Glutamatergic neuron (in vitro differentiated cells): ENCODE results near the gene MED12L. TPM values are rescaled to one million over a fixed set of nuclear protein-coding genes. Genes with fewer than 3 reads are reported as not detected.
"Not testable (repeated sequence)": the region's sequence is repeated elsewhere in the genome, so short reads cannot be mapped to it uniquely, and the experiment has no call there.

ENCODE experiments used
- DNase-seq: peaks from one replicate; pipeline ENCODE4 v3.0.0; 2022
- H3K27ac Mint-ChIP-seq: one replicate; pipeline ENCODE4 v1.8.0; 2020; ENCODE audit warnings: mild to moderate bottlenecking, mixed read lengths, inconsistent platforms; ENCODE audit not compliant: unreplicated experiment
- H3K27me3 Mint-ChIP-seq: one replicate; pipeline ENCODE4 v1.8.0; 2020; ENCODE audit warnings: mild to moderate bottlenecking, moderate library complexity, mixed read lengths, inconsistent platforms; ENCODE audit not compliant: unreplicated experiment
- H3K36me3 Mint-ChIP-seq: one replicate; pipeline ENCODE4 v1.8.0; 2020; ENCODE audit warnings: mild to moderate bottlenecking, mixed read lengths, inconsistent platforms; ENCODE audit not compliant: unreplicated experiment
- H3K4me1 Mint-ChIP-seq: one replicate; pipeline ENCODE4 v1.8.0; 2020; ENCODE audit warnings: mild to moderate bottlenecking, low read depth, mixed read lengths, inconsistent platforms; ENCODE audit not compliant: unreplicated experiment
- H3K4me3 Mint-ChIP-seq: one replicate; pipeline ENCODE4 v1.8.0; 2020; ENCODE audit warnings: mild to moderate bottlenecking, mixed read lengths, inconsistent platforms; ENCODE audit not compliant: unreplicated experiment
- H3K9me3 Mint-ChIP-seq: one replicate; pipeline ENCODE4 v1.8.0; 2020; ENCODE audit warnings: mild to moderate bottlenecking, moderate library complexity, mixed read lengths, inconsistent platforms; ENCODE audit not compliant: unreplicated experiment
- CTCF ChIP-seq: fragments of 200-600 bp; sonication (generic); IDR thresholded peaks from one replicate; pipeline ENCODE4 v1.5.0; 2021; ENCODE audit not compliant: partially characterized antibody, unreplicated experiment
- total RNA-seq: library from RNA; stranded (reverse); fragmentation: NEBNext Ultra II Directional; extraction: Animal tissue kit (Norgen Biotek cat#: 25700); gene quantifications from one replicate; pipeline ENCODE4 v1.2.1, GENCODE V29; 2021; ENCODE audit not compliant: unreplicated experiment

Gene MED12L
- total RNA-seq, 1 donor from 2014 or later = 7.8 TPM

- H3K4me1 Mint-ChIP-seq = peaks cover 10% of the 10 kb centered on the region
- TF ChIP-seq CTCF = peak; percentile 88
Observed at GRCh38 chr3:151227807-151228665, 142.6 kb downstream of the MED12L start.

GRCh38 chr3:151228666-151229040, 143.2 kb downstream of the MED12L start:
- H3K27me3 Mint-ChIP-seq = peaks cover 4% of the 10 kb centered on the region
- no peak overlapping the region for H3K4me3 Mint-ChIP-seq
- no peaks in the 10 kb centered on the region for H3K36me3 Mint-ChIP-seq
- H3K27ac Mint-ChIP-seq = no peak overlapping the region
- DNase-seq = no peak
- H3K9me3 Mint-ChIP-seq = peaks cover 3% of the 10 kb centered on the region
- no peak for TF ChIP-seq CTCF
- H3K4me1 Mint-ChIP-seq = peaks cover 10% of the 10 kb centered on the region

More at GRCh38 chr3:151227807-151228665, 142.6 kb downstream of the MED12L start:
- no peak overlapping the region for H3K4me3 Mint-ChIP-seq
- H3K27me3 Mint-ChIP-seq = peaks cover 4% of the 10 kb centered on the region
- no peaks in the 10 kb centered on the region for H3K36me3 Mint-ChIP-seq
- DNase-seq = peak; percentile 84
- no peak overlapping the region for H3K27ac Mint-ChIP-seq
- H3K9me3 Mint-ChIP-seq = peaks cover 3% of the 10 kb centered on the region

GRCh38 chr3:151230646-151231045, 145.2 kb downstream of the MED12L start:
- H3K4me1 Mint-ChIP-seq = peaks cover 10% of the 10 kb centered on the region
- no peaks in the 10 kb centered on the region for H3K36me3 Mint-ChIP-seq
- H3K27ac Mint-ChIP-seq = no peak overlapping the region
- H3K9me3 Mint-ChIP-seq = peaks cover 3% of the 10 kb centered on the region
- no peak for TF ChIP-seq CTCF
- H3K4me3 Mint-ChIP-seq = no peak overlapping the region
- no peak for DNase-seq
- H3K27me3 Mint-ChIP-seq = peaks cover 4% of the 10 kb centered on the region

- not testable (repeated sequence) for H3K27me3 Mint-ChIP-seq, H3K36me3 Mint-ChIP-seq, H3K9me3 Mint-ChIP-seq, H3K4me3 Mint-ChIP-seq, DNase-seq, H3K27ac Mint-ChIP-seq
- peaks cover 10% of the 10 kb centered on the region for H3K4me1 Mint-ChIP-seq
Observed at GRCh38 chr3:151232403-151232802, 146.9 kb downstream of the MED12L start.

GRCh38 chr3:151232991-151233390, 147.5 kb downstream of the MED12L start:
- H3K27me3 Mint-ChIP-seq = peaks cover 5% of the 10 kb centered on the region
- no peaks in the 10 kb centered on the region for H3K36me3 Mint-ChIP-seq
- peaks cover under 1% of the 10 kb centered on the region for H3K9me3 Mint-ChIP-seq
- no peak for DNase-seq
- H3K27ac Mint-ChIP-seq = no peak overlapping the region
- no peak overlapping the region for H3K4me3 Mint-ChIP-seq
- no peak for TF ChIP-seq CTCF
- peaks cover 7% of the 10 kb centered on the region for H3K4me1 Mint-ChIP-seq
